Stimulated activated CD8-positive, alpha-beta memory T cell treated with anti-CD3 and anti-CD28 coated beads, Interleukin-4, amount 100 ng/mL, for 1 hour (primary cell): Measurements from ENCODE around the gene LARP4B.

Source experiments
- DNase-seq, 2 donors: peaks; one replicate each; pipeline ENCODE4 v3.0.0-alpha.2; 2020; ENCODE audit warnings: low read depth in 2 of 2, low spot score in 1 of 2

Gene LARP4B

GRCh38 chr10:789831-790701 is 141.4 kb downstream of the LARP4B start:
- no peak for DNase-seq

GRCh38 chr10:788796-789748 is 142.4 kb downstream of the LARP4B start:
- DNase-seq = no peak

GRCh38 chr10:787933-788651 is 143.4 kb downstream of the LARP4B start:
- DNase-seq = no peak

GRCh38 chr10:786633-787474 is 144.7 kb downstream of the LARP4B start:
- no peak for DNase-seq

GRCh38 chr10:785861-786214 is 145.7 kb downstream of the LARP4B start:
- no peak for DNase-seq

GRCh38 chr10:785089-785860 is 146.2 kb downstream of the LARP4B start:
- DNase-seq = no peak

- DNase-seq = no peak
These were observed 147.0 kb downstream of the LARP4B start for GRCh38 chr10:784403-785088.

- no peak for DNase-seq
These were observed 148.5 kb downstream of the LARP4B start for GRCh38 chr10:782751-783648.

- DNase-seq = no peak
These were observed 150.7 kb downstream of the LARP4B start for GRCh38 chr10:780536-781524.

- no peak for DNase-seq
These were observed 152.7 kb downstream of the LARP4B start for GRCh38 chr10:778626-779330.

GRCh38 chr10:777913-778479 is 153.5 kb downstream of the LARP4B start:
- no peak for DNase-seq

GRCh38 chr10:776772-777171 is 154.7 kb downstream of the LARP4B start:
- no peak for DNase-seq

GRCh38 chr10:775245-776075 is 156.0 kb downstream of the LARP4B start:
- DNase-seq = no peak

- no peak for DNase-seq
These were observed 156.8 kb downstream of the LARP4B start for GRCh38 chr10:774661-775244.

GRCh38 chr10:774223-774622 is 157.3 kb downstream of the LARP4B start:
- no peak for DNase-seq
